Right atrium auricular region (tissue), 2 donors: ENCODE data around the gene TBPL2. TPM values are rescaled to one million over a fixed set of nuclear protein-coding genes. Genes with fewer than 3 reads are reported as not detected.

Source experiments
- DNase-seq: peaks from one replicate; pipeline ENCODE4 v3.0.0-alpha.2; 2019; ENCODE audit warnings: low spot score
- H3K27ac ChIP-seq, 2 donors: fragments of 200-600 bp; sonication (generic); 1 replicate in 1 of 2; 2 replicates in 1 of 2; pipeline ENCODE4 v1.5.1; 2016 to 2019
- H3K27me3 ChIP-seq, 2 donors: fragments of 200-600 bp; sonication (generic); one replicate each; pipeline versions ENCODE4 v1.5.1 to v1.6.0; 2017 to 2019
- H3K36me3 ChIP-seq: fragments of 200-600 bp; sonication (generic); one replicate; pipeline ENCODE4 v1.5.1; 2016
- H3K4me1 ChIP-seq, 2 donors: fragments of 200-600 bp; sonication (generic); one replicate each; pipeline versions ENCODE4 v1.5.1 to v1.6.0; 2017 to 2019
- H3K4me3 ChIP-seq, 2 donors: fragments of 200-600 bp; sonication (generic); 1 replicate in 1 of 2; 2 replicates in 1 of 2; pipeline ENCODE4 v1.5.1; 2017 to 2019; ENCODE audit warnings: mild to moderate bottlenecking in 1 of 2, moderate library complexity in 1 of 2
- H3K9me3 ChIP-seq, 2 donors: fragments of 200-600 bp; sonication (generic); one replicate each; pipeline ENCODE4 v1.5.1; 2019
- CTCF ChIP-seq, 2 donors: fragments of 200-600 bp; sonication (generic); IDR thresholded peaks; one replicate each; pipeline ENCODE4 v1.5.1; 2019; ENCODE audit warnings: antibody characterized with exemption in 2 of 2
- total RNA-seq, 2 donors: library from RNA; depleted of rRNA; stranded (reverse); fragments of >200 nt; gene quantifications; one replicate each; pipeline ENCODE4 v1.1.0, GENCODE V29; 2016

Gene TBPL2
- total RNA-seq, 2 donors from 2014 or later, result not detected

DNA sequence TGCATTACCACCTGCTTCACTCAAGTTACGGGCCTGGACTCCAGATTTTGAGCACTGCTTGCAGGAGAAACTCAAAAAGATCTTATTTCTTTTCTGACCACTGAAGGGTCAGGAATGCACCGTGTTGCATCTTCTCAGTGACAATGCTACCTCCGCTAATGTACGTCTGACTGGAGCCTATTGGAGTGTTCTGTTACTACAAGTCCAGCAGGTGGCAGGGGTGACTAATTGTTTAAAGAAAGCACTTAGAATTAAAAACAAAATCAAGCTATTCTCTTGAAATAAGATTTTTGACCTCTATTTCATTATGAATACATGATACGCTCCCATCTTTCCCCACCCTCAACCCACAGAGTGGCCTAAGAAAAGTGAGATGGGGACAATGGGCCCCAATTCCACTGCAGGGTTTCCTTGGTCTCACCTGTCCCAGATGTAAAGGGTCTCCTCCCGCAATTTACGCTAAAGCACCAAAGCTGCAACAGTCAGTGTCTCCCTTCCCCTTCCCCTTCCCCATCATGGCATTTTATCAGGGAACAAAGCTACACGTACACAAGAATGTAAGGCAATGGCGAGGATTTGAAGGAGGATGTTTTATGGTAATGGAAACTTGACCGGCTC lies 2.2 kb downstream of the TBPL2 start:
- Histone ChIP-seq H3K9me3 (no peaks in the 10 kb centered on the region), H3K27me3 (peaks cover 0 to 4% of the 10 kb centered on the region in 2 donors), H3K27ac (no peak overlapping the region), H3K4me1 (no peaks in the 10 kb centered on the region), H3K4me3 (no peak overlapping the region), H3K36me3 (no peaks in the 10 kb centered on the region)
- peak; percentile 36 to 66 for TF ChIP-seq CTCF (IDR thresholded peaks at IDR 0.05)
- no peak for DNase-seq

DNA sequence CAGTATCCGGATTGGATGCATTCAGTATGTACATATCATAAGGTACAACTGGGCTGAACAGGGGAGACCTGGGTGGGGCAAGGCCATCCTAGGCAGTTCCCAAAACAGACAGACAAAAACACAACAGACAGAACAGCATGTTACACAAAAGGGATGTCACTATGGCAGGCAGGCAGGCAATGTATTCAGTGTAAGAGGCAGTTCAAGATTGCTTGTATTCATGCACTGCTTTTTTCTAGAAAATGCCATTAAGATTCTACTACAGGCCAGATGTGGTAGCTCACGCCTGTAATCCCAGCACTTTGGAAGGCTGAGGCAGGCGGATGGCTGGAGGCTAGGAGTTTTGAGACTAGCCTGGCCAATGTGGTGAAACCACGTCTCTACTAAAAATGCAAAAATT lies 3.5 kb downstream of the TBPL2 start:
- peaks cover 0 to 4% of the 10 kb centered on the region in 2 donors for H3K27me3 ChIP-seq
- DNase-seq, result no peak
- H3K27ac ChIP-seq, result no peak overlapping the region
- no peaks in the 10 kb centered on the region for H3K9me3 ChIP-seq
- no peak overlapping the region for H3K4me3 ChIP-seq
- H3K4me1 ChIP-seq, result no peaks in the 10 kb centered on the region
- no peaks in the 10 kb centered on the region for H3K36me3 ChIP-seq
- no peak for TF ChIP-seq CTCF (IDR thresholded peaks at IDR 0.05)

DNA sequence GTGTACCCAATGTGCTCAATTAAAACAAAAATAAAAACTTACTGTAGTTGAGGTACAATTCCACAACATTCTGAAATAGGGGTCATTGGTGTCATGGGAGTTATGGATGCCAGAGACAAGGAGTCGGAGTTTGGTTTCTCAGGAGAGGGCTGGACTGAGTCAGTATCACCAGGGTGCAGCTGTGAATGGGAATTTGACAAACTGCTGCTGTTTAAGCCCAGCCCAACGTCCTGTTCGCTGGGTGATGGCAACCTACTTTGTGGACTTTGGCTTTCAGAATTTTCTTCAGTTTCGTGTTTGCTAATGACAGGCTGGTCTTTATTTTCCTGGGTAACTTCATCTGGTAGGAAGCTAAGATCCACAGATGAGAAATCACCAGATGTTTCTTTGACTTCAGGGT lies 3.9 kb downstream of the TBPL2 start:
- no peak overlapping the region for H3K4me3 ChIP-seq
- H3K27me3 ChIP-seq, result peaks cover 0 to 4% of the 10 kb centered on the region in 2 donors
- no peak for TF ChIP-seq CTCF (IDR thresholded peaks at IDR 0.05)
- DNase-seq, result no peak
- no peak overlapping the region for H3K27ac ChIP-seq
- H3K36me3 ChIP-seq, result no peaks in the 10 kb centered on the region
- no peaks in the 10 kb centered on the region for H3K4me1 ChIP-seq
- H3K9me3 ChIP-seq, result no peaks in the 10 kb centered on the region

GRCh38 chr14:55434805-55435174 lies 5.6 kb downstream of the TBPL2 start:
- TF ChIP-seq CTCF (IDR thresholded peaks at IDR 0.05), result no peak

DNA sequence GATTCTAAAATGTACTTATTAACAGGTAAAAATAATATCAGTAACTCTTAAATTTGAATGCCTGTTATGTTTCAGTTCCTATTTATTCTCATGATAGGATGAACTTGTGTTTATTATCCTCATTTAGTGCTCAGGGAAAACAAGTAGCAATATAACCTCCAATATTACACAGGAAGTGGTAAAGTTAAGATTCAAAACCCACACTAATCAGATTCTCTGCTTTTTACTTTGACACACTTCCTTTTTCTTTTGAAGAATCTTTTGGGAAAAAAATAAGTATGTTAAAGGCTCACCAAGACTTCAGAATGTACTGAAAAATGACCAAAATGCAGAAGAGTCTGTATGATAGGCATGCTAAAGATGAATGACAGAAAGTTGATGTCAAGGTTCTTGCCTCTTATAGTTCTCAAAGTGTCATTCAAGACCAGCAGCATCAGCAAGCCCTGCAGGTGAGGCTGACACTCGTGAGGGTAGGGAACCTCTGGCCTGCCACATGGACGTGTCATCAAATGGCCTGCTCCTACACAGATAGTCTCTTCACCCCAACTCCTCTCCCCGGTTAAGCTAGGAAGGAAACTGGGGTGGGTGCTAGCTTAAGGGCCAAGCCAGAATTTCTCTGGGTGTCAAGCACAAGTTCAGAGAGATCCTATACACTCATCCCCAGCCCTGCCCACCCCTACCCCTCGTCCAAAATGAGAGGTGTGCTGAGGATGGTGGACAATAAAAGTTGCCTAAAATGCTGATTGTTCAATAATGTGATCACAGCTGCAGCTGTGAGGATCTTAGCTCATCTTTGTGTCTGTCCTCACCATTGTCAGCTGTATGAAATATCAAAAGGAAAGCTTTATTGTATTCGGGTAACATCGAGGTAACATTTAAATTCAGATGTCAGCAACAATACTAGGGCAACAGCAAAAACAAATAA lies 6.3 kb downstream of the TBPL2 start:
- no peaks in the 10 kb centered on the region for H3K9me3 ChIP-seq
- H3K27me3 ChIP-seq, result peaks cover 0 to 4% of the 10 kb centered on the region in 2 donors
- no peak overlapping the region for H3K4me3 ChIP-seq
- no peak for DNase-seq
- H3K4me1 ChIP-seq, result no peaks in the 10 kb centered on the region
- no peak overlapping the region for H3K27ac ChIP-seq
- TF ChIP-seq CTCF (IDR thresholded peaks at IDR 0.05), result no peak
- H3K36me3 ChIP-seq, result no peaks in the 10 kb centered on the region

More at GRCh38 chr14:55434805-55435174, 5.6 kb downstream of the TBPL2 start:
- Histone ChIP-seq H3K36me3 (no peaks in the 10 kb centered on the region), H3K4me1 (no peaks in the 10 kb centered on the region), H3K27me3 (peaks cover 0 to 4% of the 10 kb centered on the region in 2 donors), H3K9me3 (no peaks in the 10 kb centered on the region), H3K27ac (no peak overlapping the region), H3K4me3 (no peak overlapping the region)
- no peak for DNase-seq
